Lower leg skin (tissue), 3 donors: Measurements from ENCODE around the gene SYT5.

ENCODE experiments used
- CTCF ChIP-seq, 3 donors: fragments of 450-650 bp; IDR thresholded peaks; one replicate each; pipeline ENCODE4 v1.5.1; 2016; ENCODE audit warnings: antibody characterized with exemption in 3 of 3, mild to moderate bottlenecking in 3 of 3, moderate library complexity in 2 of 3
- POLR2A ChIP-seq, 2 donors: fragments of 450-650 bp; IDR thresholded peaks; one replicate each; pipeline ENCODE4 v1.6.1; 2016 to 2017; ENCODE audit warnings: antibody characterized with exemption in 2 of 2, mild to moderate bottlenecking in 1 of 2, moderate library complexity in 1 of 2

GRCh38 chr19:55226788-55227187, 46.7 kb upstream of the SYT5 start:
- TF ChIP-seq CTCF (IDR thresholded peaks at IDR 0.05) (no peak), POLR2A (IDR thresholded peaks at IDR 0.05) (no peak)
